Kidney epithelial cell (primary cell): ENCODE results near the gene COBLL1. TPM values are rescaled to one million over a fixed set of nuclear protein-coding genes. Genes with fewer than 3 reads are reported as not detected.
A peak's percentile ranks its signal among the peaks of the same experiment; 100 is the strongest.

Experiments
- DNase-seq: peaks from one replicate; pipeline ENCODE4 v3.0.0-alpha.2; 2010; ENCODE audit warnings: low read depth
- H3K27me3 ChIP-seq: 2 replicates; pipeline ENCODE4 v1.6.0; 2011; ENCODE audit warnings: low read length; ENCODE audit not compliant: control insufficient read depth, insufficient read depth
- H3K36me3 ChIP-seq: 2 replicates; pipeline ENCODE4 v1.5.1; 2011; ENCODE audit warnings: low read length; ENCODE audit not compliant: control insufficient read depth, insufficient read depth
- H3K4me3 ChIP-seq: 2 replicates; pipeline ENCODE4 v1.5.1; 2011; ENCODE audit warnings: low read depth, mild to moderate bottlenecking, control low read depth, low read length
- CTCF ChIP-seq: IDR thresholded peaks from 2 replicates; pipeline ENCODE4 v1.5.1; 2011; ENCODE audit warnings: mild to moderate bottlenecking, moderate library complexity, low read length, control low read depth, inconsistent platforms; ENCODE audit not compliant: insufficient read depth, poor library complexity, severe bottlenecking
- total RNA-seq: library from RNA; depleted of rRNA; stranded (reverse); fragments of >200 nt; gene quantifications from 2 replicates; pipeline ENCODE4 v1.2.3, GENCODE V29; 2015

COBLL1 gene
- total RNA-seq, result 57.2 and 60.8 TPM in 2 replicates

DNA sequence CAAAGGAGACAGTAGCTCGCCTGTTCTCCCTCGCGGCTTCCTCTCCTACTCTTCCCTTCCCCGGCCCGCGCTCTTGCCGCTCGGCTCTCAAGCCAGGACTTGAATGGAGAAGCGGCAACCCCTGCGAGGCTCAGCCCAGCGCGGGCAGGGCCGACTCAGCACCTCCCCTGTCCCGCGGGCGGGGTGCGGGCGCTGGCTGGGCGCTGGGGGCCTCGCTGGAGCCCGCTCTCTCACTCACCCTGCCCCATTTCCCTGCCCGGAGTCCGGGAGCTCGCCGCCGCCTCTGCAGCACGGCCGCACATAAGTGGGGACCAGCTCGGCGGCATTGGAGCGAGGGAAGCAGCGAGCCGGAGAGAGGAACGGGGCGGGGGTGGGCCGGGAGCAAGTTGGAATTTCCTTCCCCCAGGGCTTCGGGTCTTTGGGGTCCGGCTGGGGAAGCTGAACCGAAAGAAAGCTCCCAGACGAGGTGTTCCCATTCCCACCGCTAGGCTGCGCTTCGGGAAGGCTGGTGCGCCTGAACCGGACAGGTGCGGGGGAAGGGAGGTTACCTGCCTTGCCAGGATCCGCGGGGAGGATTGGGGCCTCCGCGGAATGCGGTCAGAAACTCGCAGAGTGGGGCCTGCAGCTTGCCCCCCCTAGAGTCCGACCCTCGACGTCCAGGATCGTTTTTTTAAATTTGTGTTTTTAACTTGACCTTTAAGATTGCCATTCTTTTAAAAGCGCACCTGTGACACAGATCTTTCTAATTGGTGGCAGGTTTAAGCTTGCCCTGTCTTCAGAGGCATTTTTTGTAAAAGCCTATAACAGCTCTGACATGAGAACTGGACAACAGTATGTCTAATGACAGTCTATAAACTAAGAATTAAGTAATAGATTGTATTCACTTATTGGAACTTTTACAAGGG is at the start of gene COBLL1:
Gene COBLL1 (minus strand): TSS at position 105 of the 905 bp plus-strand sequence. CDS start 627 bp downstream, outside the sequence.
- peak; percentile 89 for TF ChIP-seq CTCF
- Histone ChIP-seq H3K27me3 (no peaks in the 10 kb centered on the region), H3K36me3 (no peaks in the 10 kb centered on the region), H3K4me3 (peak within 1 kb of the TSS; percentile 63)
- no peak for DNase-seq

- TF ChIP-seq CTCF, result no peak
- DNase-seq, result no peak
Observed at GRCh38 chr2:164890544-164890943, 48.9 kb upstream of the COBLL1 start.

DNA sequence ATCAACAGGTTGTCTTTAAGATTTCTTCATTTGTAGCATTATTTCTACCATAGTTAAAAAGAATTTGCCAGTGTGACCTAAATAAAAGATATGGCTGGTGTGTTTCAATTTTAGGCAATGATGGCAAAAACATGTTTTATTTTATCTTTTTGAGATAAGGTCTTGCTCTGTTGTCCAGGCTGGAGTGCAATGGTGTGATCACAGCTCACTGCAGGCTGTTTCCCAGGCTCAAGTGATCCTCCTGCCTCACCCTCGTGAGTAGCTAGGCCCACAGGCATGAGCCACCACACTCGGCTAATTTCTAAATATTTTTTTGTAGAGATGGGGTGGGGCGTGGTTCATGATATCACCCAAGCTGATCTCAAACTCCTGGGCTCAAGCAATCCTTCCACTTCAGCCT is 47.0 kb upstream of the COBLL1 start:
- TF ChIP-seq CTCF, result no peak
- Histone ChIP-seq H3K27me3 (no peaks in the 10 kb centered on the region), H3K36me3 (no peaks in the 10 kb centered on the region), H3K4me3 (no peak overlapping the region)
- DNase-seq, result no peak

More at GRCh38 chr2:164890544-164890943, 48.9 kb upstream of the COBLL1 start:
- no peak overlapping the region for H3K4me3 ChIP-seq
- H3K36me3 ChIP-seq, result no peaks in the 10 kb centered on the region
- H3K27me3 ChIP-seq, result no peaks in the 10 kb centered on the region

DNA sequence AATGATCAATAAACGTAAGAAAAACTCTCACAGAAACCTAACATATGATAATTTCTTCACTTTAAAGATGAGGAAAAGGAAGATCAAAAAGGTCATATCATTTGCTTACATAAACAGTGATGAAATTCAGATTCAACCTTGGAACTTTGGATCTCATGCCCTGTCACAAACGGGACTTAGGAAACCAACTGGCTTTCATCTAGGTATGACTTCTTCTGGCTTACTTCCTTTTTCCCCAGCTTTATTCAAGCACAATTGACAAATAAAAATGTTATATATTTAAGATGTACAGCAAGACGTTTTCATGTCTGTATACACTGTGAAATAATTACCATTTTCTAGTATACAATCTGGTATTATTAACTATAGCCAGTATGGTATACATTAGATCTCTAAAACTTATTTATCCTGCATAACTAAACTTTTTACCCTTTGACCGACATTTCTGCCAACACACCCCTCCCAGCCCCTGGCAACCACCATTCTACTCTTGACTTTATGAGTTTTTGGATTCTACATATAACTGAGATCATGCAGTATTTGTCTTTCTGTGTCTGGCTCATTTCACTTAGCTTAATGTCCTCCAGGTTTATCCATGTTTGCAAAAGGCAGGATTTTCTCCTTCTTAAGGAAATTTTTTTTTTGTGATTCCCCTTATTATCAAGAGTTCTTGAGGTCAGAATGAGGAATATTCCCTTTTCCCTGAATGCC is 46.0 kb upstream of the COBLL1 start:
- Histone ChIP-seq H3K4me3 (no peak overlapping the region), H3K36me3 (no peaks in the 10 kb centered on the region), H3K27me3 (no peaks in the 10 kb centered on the region)
- no peak for TF ChIP-seq CTCF
- no peak for DNase-seq

GRCh38 chr2:164882276-164882675 is 40.7 kb upstream of the COBLL1 start:
- no peak for DNase-seq
- no peak for TF ChIP-seq CTCF
- H3K27me3 ChIP-seq, result no peaks in the 10 kb centered on the region
- H3K36me3 ChIP-seq, result no peaks in the 10 kb centered on the region
- no peak overlapping the region for H3K4me3 ChIP-seq
